ENCODE measurements around the gene PCGF1.

Gene PCGF1

DNA sequence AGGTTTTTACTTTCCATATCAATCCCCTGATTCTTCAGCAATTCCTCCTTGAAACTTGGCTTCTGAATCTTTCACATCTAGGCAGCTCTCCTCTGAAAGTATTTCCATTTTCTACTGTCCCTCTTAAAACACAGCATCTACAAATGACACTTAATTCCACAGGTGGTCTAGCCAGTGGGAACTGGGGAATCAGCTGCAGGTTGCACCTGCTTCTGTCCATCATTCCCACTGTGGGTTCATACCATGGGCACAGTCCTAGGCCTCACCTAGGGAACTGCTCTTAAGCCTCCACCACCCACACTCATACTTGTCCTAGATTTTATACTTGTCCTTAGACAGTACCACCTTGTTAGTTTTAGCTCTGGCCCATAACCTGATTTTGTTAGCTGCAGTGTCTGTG, 44.0 kb upstream of the PCGF1 start:
- Histone ChIP-seq H3K4me3 (ENCODE audit: low read length) (no peak overlapping the region), H3K27me3 (ENCODE audit: control insufficient read depth, insufficient read depth, low read length) (peaks cover 7% of the 10 kb centered on the region; the same call in 1 of the 2 replicates)

DNA sequence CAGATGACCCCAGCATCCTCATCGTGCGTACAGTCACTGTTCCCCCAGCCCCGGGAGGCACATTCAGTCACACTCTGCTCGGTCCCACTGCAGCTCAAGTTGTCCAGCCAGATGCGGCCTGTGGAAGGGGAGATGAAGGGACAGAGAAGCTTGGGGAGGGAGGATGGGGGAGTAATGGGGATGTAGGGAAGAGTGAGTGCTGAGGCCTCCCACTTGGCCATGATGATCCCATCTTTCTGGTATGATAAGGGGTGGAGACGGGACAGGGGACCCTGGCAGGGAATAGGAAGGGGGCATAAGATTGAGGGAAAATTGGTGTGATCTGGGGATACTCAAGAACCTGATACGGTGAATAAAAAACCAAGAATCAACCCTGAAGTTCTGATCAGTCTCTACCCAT, 42.7 kb upstream of the PCGF1 start:
- H3K36me3 ChIP-seq (ENCODE audit: control insufficient read depth, insufficient read depth, low read length), result no peaks in the 10 kb centered on the region
- no peak for DNase-seq (ENCODE audit: low read depth, low spot score)
- H3K4me1 ChIP-seq (ENCODE audit: control insufficient read depth, insufficient read depth, low read length), result peaks cover 1% of the 10 kb centered on the region; the same call in 1 of the 2 replicates
- no peak overlapping the region for H3K4me3 ChIP-seq (ENCODE audit: low read length)
- no peak overlapping the region for H3K27ac ChIP-seq (ENCODE audit: low read length)
- peaks cover 4% of the 10 kb centered on the region; the same call in 1 of the 2 replicates for H3K27me3 ChIP-seq (ENCODE audit: control insufficient read depth, insufficient read depth, low read length)
- H3K9me3 ChIP-seq (ENCODE audit: control insufficient read depth, insufficient read depth, low read length), result no peaks in the 10 kb centered on the region
- no CpG with 5 or more reads among the region's 7 CpGs for WGBS (ENCODE audit: insufficient coverage, insufficient read length)

More for the DNA sequence above, 44.0 kb upstream of the PCGF1 start:
- no peaks in the 10 kb centered on the region for H3K36me3 ChIP-seq (ENCODE audit: control insufficient read depth, insufficient read depth, low read length)
- DNase-seq (ENCODE audit: low read depth, low spot score), result no peak
- H3K9me3 ChIP-seq (ENCODE audit: control insufficient read depth, insufficient read depth, low read length), result no peaks in the 10 kb centered on the region
- H3K27ac ChIP-seq (ENCODE audit: low read length), result no peak overlapping the region
- peaks cover 4% of the 10 kb centered on the region for H3K4me1 ChIP-seq (ENCODE audit: control insufficient read depth, insufficient read depth, low read length)

DNA sequence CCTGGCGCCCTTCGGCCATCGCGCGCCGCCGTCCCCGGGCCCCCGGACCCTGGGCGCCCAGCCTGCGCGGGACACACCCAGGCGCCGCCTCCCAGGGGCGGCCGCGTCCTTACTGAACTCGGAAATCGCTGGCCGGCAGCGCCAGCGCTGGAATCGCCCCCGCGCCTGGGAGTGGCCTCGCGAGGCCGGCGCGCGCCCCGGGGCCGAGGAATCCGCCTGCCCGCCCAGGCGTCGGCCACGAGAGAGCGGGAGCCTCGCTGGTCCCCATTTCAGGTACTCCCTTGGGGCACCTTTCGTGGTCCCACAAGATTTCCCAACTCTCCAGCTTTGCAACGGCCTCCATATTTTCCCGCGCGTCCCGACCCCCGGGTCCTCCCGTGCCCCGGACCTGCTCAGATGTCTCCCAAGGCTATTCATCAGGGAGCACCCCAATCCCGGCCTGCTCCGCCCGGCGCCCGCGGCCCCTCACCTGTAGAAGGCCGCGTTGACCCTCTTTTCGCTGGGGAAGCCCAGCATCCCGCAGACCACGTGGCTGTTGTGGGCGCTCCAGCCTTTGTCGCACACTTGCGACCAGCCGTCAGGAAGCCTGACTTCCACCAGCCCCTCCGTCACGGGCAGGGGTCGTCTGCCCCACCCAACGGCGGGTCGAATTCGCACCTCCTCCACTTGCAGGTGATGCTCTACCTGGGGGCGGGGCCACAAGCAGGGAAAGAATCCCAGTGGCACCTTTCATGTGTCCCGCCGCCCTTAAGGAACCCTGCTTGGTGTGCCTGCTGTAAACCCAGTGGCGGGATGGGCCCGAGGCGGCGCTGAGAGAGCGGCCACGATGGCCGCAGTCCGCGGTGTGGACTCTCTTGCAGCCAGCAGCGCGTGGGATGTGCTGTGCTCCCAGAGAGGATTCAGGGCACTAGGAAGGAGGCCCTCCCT, 41.7 kb upstream of the PCGF1 start:
- Histone ChIP-seq H3K9me3 (ENCODE audit: control insufficient read depth, insufficient read depth, low read length) (no peaks in the 10 kb centered on the region), H3K4me3 (ENCODE audit: low read length) (peak overlapping the region; percentile 53), H3K36me3 (ENCODE audit: control insufficient read depth, insufficient read depth, low read length) (no peaks in the 10 kb centered on the region), H3K27me3 (ENCODE audit: control insufficient read depth, insufficient read depth, low read length) (peaks cover 4% of the 10 kb centered on the region; the same call in 1 of the 2 replicates), H3K27ac (ENCODE audit: low read length) (no peak overlapping the region), H3K4me1 (ENCODE audit: control insufficient read depth, insufficient read depth, low read length) (peaks cover 1% of the 10 kb centered on the region; the same call in 1 of the 2 replicates)
- DNase-seq (ENCODE audit: low read depth, low spot score), result no peak
- WGBS (ENCODE audit: insufficient coverage, insufficient read length), result no CpG with 5 or more reads among the region's 85 CpGs

DNA sequence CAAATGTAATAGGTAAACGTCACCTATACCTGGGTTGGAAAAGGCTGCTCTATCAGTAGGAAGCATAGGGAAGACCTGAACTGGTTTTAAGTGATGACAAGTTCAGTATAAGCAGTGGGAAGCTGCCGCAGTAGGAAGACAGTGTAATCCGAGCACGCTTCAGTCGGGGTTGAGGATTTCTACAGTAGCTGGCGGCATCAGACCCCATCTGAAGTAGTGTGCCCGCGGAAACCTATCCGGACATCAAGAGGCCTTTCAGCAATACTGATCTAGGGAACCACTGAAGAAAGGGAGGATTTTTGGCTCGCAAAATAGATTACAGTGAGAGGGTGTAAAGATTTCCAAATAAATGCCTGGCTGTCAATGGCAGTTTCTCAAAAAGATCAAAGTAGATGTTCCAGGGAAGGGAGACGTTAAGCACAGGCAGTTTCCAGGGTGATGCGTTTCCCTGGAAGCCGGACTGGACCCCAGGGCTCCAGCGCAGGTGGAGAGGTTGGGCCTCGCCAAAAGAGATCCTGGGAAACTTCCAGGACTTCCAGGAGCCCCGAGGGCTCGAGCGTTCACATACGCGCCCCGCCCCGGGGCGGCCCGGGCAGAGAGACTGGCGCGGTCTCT, 40.9 kb upstream of the PCGF1 start:
- peaks cover 4% of the 10 kb centered on the region; the same call in 1 of the 2 replicates for H3K27me3 ChIP-seq (ENCODE audit: control insufficient read depth, insufficient read depth, low read length)
- WGBS (ENCODE audit: insufficient coverage, insufficient read length), result no CpG with 5 or more reads among the region's 26 CpGs
- H3K36me3 ChIP-seq (ENCODE audit: control insufficient read depth, insufficient read depth, low read length), result no peaks in the 10 kb centered on the region
- DNase-seq (ENCODE audit: low read depth, low spot score), result no peak
- H3K9me3 ChIP-seq (ENCODE audit: control insufficient read depth, insufficient read depth, low read length), result no peaks in the 10 kb centered on the region
- H3K4me1 ChIP-seq (ENCODE audit: control insufficient read depth, insufficient read depth, low read length), result peaks cover 1% of the 10 kb centered on the region; the same call in 1 of the 2 replicates
- no peak overlapping the region for H3K27ac ChIP-seq (ENCODE audit: low read length)
- H3K4me3 ChIP-seq (ENCODE audit: low read length), result peak overlapping the region; percentile 53

DNA sequence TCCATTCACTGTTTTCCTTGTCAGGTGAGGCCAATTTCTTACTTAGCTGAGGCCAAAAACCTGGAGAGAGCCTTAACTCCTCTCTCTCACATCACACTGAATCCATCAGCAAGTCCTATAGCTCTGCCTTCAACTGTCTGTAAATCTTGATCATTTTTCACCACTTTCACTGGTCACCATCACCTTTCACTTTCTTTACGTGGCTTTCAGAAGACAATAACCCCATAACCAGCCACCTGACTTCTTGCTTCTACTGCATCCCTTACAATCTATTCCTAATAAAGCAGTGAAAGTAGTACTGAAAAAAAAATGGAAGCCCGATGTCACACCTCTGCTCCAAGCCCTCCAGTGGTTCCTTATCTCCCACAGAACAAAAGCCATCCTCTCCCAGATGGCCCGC, 38.5 kb upstream of the PCGF1 start:
- Histone ChIP-seq H3K27me3 (ENCODE audit: control insufficient read depth, insufficient read depth, low read length) (peaks cover 4% of the 10 kb centered on the region; the same call in 1 of the 2 replicates), H3K27ac (ENCODE audit: low read length) (no peak overlapping the region), H3K9me3 (ENCODE audit: control insufficient read depth, insufficient read depth, low read length) (no peaks in the 10 kb centered on the region), H3K4me3 (ENCODE audit: low read length) (no peak overlapping the region), H3K36me3 (ENCODE audit: control insufficient read depth, insufficient read depth, low read length) (no peaks in the 10 kb centered on the region), H3K4me1 (ENCODE audit: control insufficient read depth, insufficient read depth, low read length) (peaks cover 1% of the 10 kb centered on the region; the same call in 1 of the 2 replicates)
- no CpG with 5 or more reads among the region's 3 CpGs for WGBS (ENCODE audit: insufficient coverage, insufficient read length)
- DNase-seq (ENCODE audit: low read depth, low spot score), result no peak

DNA sequence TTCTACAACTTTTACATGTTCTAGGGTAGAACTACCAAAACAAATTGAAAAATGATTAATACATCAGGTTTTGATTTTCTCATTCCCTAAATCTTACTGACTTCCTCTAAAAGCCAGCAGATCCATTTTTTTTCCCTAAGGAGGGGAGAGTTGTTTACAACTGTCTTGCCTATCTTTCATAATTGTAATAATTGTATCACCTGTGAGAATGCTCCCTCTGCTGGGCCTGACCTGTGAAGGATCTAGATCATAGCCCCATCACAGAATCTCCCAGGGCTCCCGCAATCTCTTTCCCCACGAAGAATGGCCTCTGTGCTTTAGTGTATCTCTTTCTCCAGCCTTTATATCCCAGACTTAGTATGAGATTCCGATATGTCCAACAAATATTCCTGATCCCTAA, 37.1 kb upstream of the PCGF1 start:
- H3K9me3 ChIP-seq (ENCODE audit: control insufficient read depth, insufficient read depth, low read length), result no peaks in the 10 kb centered on the region

DNA sequence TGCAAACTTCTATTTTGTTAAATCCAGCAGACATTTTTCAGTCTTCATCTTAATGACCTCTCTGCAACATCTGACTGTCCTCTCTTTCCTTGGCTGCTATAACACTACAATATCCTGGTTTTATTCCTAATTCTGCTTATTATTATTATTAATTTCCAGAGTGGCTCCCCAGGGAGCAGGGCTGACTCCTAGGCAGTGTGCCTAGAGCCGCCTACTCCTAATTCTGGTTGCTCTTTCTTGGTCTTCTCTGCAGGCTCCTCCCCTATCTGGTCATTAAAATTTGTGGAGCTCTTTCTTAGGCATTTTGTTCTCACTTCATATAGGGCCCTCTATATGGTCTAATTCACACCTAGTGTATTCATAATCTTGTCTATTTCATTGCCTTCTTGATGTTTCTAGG, 35.5 kb upstream of the PCGF1 start:
- H3K9me3 ChIP-seq (ENCODE audit: control insufficient read depth, insufficient read depth, low read length), result no peaks in the 10 kb centered on the region
- DNase-seq (ENCODE audit: low read depth, low spot score), result no peak
- no CpG with 5 or more reads among the region's 1 CpG for WGBS (ENCODE audit: insufficient coverage, insufficient read length)
- H3K4me3 ChIP-seq (ENCODE audit: low read length), result no peak overlapping the region
- no peak overlapping the region for H3K27ac ChIP-seq (ENCODE audit: low read length)
- H3K27me3 ChIP-seq (ENCODE audit: control insufficient read depth, insufficient read depth, low read length), result peaks cover 2% of the 10 kb centered on the region; the same call in 1 of the 2 replicates
- no peaks in the 10 kb centered on the region for H3K36me3 ChIP-seq (ENCODE audit: control insufficient read depth, insufficient read depth, low read length)
- no peaks in the 10 kb centered on the region for H3K4me1 ChIP-seq (ENCODE audit: control insufficient read depth, insufficient read depth, low read length)

More for the DNA sequence above, 37.1 kb upstream of the PCGF1 start:
- no peak overlapping the region for H3K4me3 ChIP-seq (ENCODE audit: low read length)
- WGBS (ENCODE audit: insufficient coverage, insufficient read length), result no CpG with 5 or more reads among the region's 3 CpGs
- no peaks in the 10 kb centered on the region for H3K36me3 ChIP-seq (ENCODE audit: control insufficient read depth, insufficient read depth, low read length)
- DNase-seq (ENCODE audit: low read depth, low spot score), result no peak
- no peak overlapping the region for H3K27ac ChIP-seq (ENCODE audit: low read length)
- H3K4me1 ChIP-seq (ENCODE audit: control insufficient read depth, insufficient read depth, low read length), result no peaks in the 10 kb centered on the region; the same call in 1 of the 2 replicates
- peaks cover 2% of the 10 kb centered on the region; the same call in 1 of the 2 replicates for H3K27me3 ChIP-seq (ENCODE audit: control insufficient read depth, insufficient read depth, low read length)

DNA sequence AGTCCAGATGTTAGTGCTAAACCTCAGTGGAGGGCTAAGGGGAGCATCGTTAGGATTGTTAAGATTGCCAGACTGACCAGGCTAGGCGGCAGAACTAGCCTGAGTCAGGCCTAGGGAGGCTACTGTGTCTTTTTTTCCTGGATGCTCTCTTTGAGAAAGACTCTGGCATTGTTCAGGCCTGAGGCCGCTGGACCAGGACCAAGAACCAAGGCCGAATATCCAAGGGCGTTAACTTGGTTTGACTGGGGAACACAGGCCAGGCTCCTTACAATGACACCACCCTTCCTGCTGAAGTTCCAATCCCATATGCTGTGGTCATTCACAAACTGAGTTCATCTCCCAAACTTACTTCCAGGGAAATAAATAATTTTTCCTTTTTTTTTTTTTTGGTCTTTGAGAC, 32.8 kb upstream of the PCGF1 start:
- Histone ChIP-seq H3K36me3 (ENCODE audit: control insufficient read depth, insufficient read depth, low read length) (peaks cover 3% of the 10 kb centered on the region; the same call in 1 of the 2 replicates), H3K27me3 (ENCODE audit: control insufficient read depth, insufficient read depth, low read length) (no peaks in the 10 kb centered on the region), H3K4me3 (ENCODE audit: low read length) (no peak overlapping the region), H3K27ac (ENCODE audit: low read length) (no peak overlapping the region), H3K9me3 (ENCODE audit: control insufficient read depth, insufficient read depth, low read length) (no peaks in the 10 kb centered on the region), H3K4me1 (ENCODE audit: control insufficient read depth, insufficient read depth, low read length) (no peaks in the 10 kb centered on the region)
- WGBS (ENCODE audit: insufficient coverage, insufficient read length), result no CpG with 5 or more reads among the region's 5 CpGs
- DNase-seq (ENCODE audit: low read depth, low spot score), result no peak

DNA sequence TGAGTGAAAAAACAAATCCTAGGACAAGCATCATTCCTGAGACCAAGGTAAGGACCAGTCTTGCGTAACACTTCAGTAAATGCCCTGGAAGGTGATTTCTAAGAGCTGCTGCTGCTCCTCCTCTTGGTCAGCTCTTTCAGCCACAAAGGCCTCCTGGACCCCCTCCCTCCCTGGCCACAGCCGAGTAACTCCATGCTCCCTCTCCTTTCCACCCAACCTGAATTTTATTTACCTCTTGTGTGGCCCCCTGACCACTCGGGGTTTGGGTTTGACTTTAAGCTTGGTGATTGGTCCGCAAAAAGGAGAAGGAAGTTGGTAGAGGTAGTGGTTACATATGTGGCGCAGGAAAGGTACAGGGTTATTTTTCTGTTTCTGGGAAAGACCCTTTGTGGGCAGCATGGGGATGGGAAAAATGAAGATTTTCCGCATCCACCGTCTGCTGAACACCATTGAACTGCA, 31.4 kb upstream of the PCGF1 start:
- Histone ChIP-seq H3K36me3 (ENCODE audit: control insufficient read depth, insufficient read depth, low read length) (peaks cover 3% of the 10 kb centered on the region; the same call in 1 of the 2 replicates), H3K27me3 (ENCODE audit: control insufficient read depth, insufficient read depth, low read length) (no peaks in the 10 kb centered on the region), H3K27ac (ENCODE audit: low read length) (no peak overlapping the region), H3K9me3 (ENCODE audit: control insufficient read depth, insufficient read depth, low read length) (no peaks in the 10 kb centered on the region), H3K4me3 (ENCODE audit: low read length) (no peak overlapping the region), H3K4me1 (ENCODE audit: control insufficient read depth, insufficient read depth, low read length) (no peaks in the 10 kb centered on the region)
- DNase-seq (ENCODE audit: low read depth, low spot score), result no peak
- no CpG with 5 or more reads among the region's 7 CpGs for WGBS (ENCODE audit: insufficient coverage, insufficient read length)

DNA sequence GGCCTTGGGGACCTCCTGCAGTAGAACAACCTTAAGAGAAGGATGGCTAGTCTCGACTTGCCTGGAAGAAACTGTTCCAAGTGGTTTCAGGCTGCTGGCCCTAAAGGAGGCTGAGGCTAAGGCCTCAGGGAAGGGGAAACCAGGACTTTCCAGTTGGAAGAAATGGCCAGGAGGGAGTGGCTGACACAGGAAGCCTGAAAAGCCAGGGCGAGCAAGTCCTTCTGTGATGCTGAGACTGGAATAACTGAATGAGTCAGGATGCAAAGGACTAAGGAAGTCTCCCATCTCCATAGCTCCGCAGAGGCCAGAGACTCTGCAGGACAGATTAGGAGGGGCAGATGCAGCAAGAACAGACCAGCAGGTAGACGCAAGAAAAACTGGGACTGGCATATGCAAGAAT, 29.6 kb upstream of the PCGF1 start:
- DNase-seq (ENCODE audit: low read depth, low spot score), result no peak
- Histone ChIP-seq H3K27me3 (ENCODE audit: control insufficient read depth, insufficient read depth, low read length) (no peaks in the 10 kb centered on the region), H3K27ac (ENCODE audit: low read length) (no peak overlapping the region), H3K36me3 (ENCODE audit: control insufficient read depth, insufficient read depth, low read length) (peaks cover 10% of the 10 kb centered on the region; the same call in 1 of the 2 replicates), H3K4me1 (ENCODE audit: control insufficient read depth, insufficient read depth, low read length) (no peaks in the 10 kb centered on the region), H3K9me3 (ENCODE audit: control insufficient read depth, insufficient read depth, low read length) (no peaks in the 10 kb centered on the region), H3K4me3 (ENCODE audit: low read length) (no peak overlapping the region)
- WGBS (ENCODE audit: insufficient coverage, insufficient read length), result no CpG with 5 or more reads among the region's 4 CpGs

Measured in iPS DF 6.9 (cell line).